IMR-90 (cell line): Measurements from ENCODE around the gene PRKCSH. TPM values are rescaled to one million over a fixed set of nuclear protein-coding genes. Genes with fewer than 3 reads are reported as not detected.

Source experiments
- ATAC-seq: fragments of 200-7000 bp; cut with Tn5 transposase; 2 replicates; pipeline ENCODE4 v1.9.1; 2020; ENCODE audit warnings: low read depth, mild to moderate bottlenecking, moderate library complexity
- BruUV-seq: library from RNA; stranded (reverse); fragments of 400-500 nt; replicated peaks from 2 replicates; lab custom pipeline; 2021; lab: Mats Ljungman, UMichigan
- CTCF ChIA-PET: fragments of 300-600 bp; formaldehyde crosslinking; extraction: SDS; loops from one replicate; lab custom pipeline; 2021; ENCODE audit warnings: antibody characterized with exemption; lab: Yijun Ruan, JAX
- POLR2A ChIA-PET: fragments of 300-600 bp; sonication (Branson Sonifier 250); formaldehyde crosslinking; loops from one replicate; lab custom pipeline; 2022; ENCODE audit warnings: antibody characterized with exemption; ENCODE audit not compliant: unreplicated experiment; lab: Charles Lee
- DNase-seq: peaks from one replicate; pipeline ENCODE4 v3.0.0; 2013
- H2AFZ ChIP-seq: replicated peaks from 2 replicates; pipeline ENCODE3; 2013; ENCODE audit warnings: low read length, mild to moderate bottlenecking; ENCODE audit not compliant: poor library complexity
- H2AK5ac ChIP-seq: 2 replicates; pipeline ENCODE4 v1.6.1; 2013; ENCODE audit warnings: low read depth, low read length, inconsistent platforms
- H2AK9ac ChIP-seq: replicated peaks from 2 replicates; pipeline ENCODE3; 2013; ENCODE audit warnings: mild to moderate bottlenecking, low read depth, low read length, moderate library complexity; ENCODE audit not compliant: poor library complexity
- H2BK120ac ChIP-seq: 2 replicates; pipeline ENCODE4 v1.6.1; 2013; ENCODE audit warnings: low read depth, low read length, inconsistent platforms
- H2BK15ac ChIP-seq: 3 replicates; pipeline ENCODE4 v1.6.1; 2013; ENCODE audit warnings: low read depth, low read length, inconsistent platforms
- H2BK20ac ChIP-seq: 2 replicates; pipeline ENCODE4 v1.6.1; 2013; ENCODE audit warnings: low read depth, mild to moderate bottlenecking, inconsistent platforms, low read length, moderate library complexity
- H2BK5ac ChIP-seq: 2 replicates; pipeline ENCODE4 v1.6.1; 2013; ENCODE audit warnings: mild to moderate bottlenecking, low read depth, low read length, inconsistent platforms; ENCODE audit not compliant: poor library complexity, severe bottlenecking
- H3K14ac ChIP-seq: replicated peaks from 2 replicates; pipeline ENCODE4 v1.6.1; 2013; ENCODE audit warnings: low read depth, low read length, inconsistent platforms
- H3K18ac ChIP-seq: 2 replicates; pipeline ENCODE4 v1.6.1; 2013; ENCODE audit warnings: low read depth, low read length, control low read depth
- H3K23ac ChIP-seq: 2 replicates; pipeline ENCODE4 v1.6.1; 2013; ENCODE audit warnings: low read depth, low read length, inconsistent platforms
- H3K27ac ChIP-seq: 2 replicates; pipeline ENCODE4 v1.5.1; 2013; ENCODE audit warnings: mild to moderate bottlenecking, control low read depth, low read length; ENCODE audit not compliant: insufficient read depth
- H3K27me3 ChIP-seq: 2 replicates; pipeline ENCODE4 v1.6.1; 2013; ENCODE audit warnings: low read length; ENCODE audit not compliant: control insufficient read depth, insufficient read depth
- H3K36me3 ChIP-seq: 2 replicates; pipeline ENCODE4 v1.6.1; 2013; ENCODE audit warnings: low read length, mixed read lengths; ENCODE audit not compliant: control insufficient read depth, insufficient read depth
- H3K4ac ChIP-seq: 2 replicates; pipeline ENCODE4 v1.6.1; 2013; ENCODE audit warnings: low read depth, low read length, inconsistent platforms
- H3K4me1 ChIP-seq: 2 replicates; pipeline ENCODE4 v1.6.1; 2013; ENCODE audit warnings: low read length, mixed read lengths; ENCODE audit not compliant: control insufficient read depth, insufficient read depth
- H3K4me2 ChIP-seq: 2 replicates; pipeline ENCODE4 v1.6.1; 2013; ENCODE audit warnings: low read depth, mild to moderate bottlenecking, control low read depth, low read length, moderate library complexity
- H3K4me3 ChIP-seq: 2 replicates; pipeline ENCODE4 v1.5.1; 2013; ENCODE audit warnings: low read depth, mild to moderate bottlenecking, control low read depth, low read length, moderate library complexity; ENCODE audit not compliant: insufficient read depth
- H3K56ac ChIP-seq: 2 replicates; pipeline ENCODE4 v1.6.1; 2013; ENCODE audit warnings: low read length, inconsistent platforms; ENCODE audit not compliant: insufficient read depth; ENCODE audit errors: extremely low read depth
- H3K79me1 ChIP-seq, 2 experiments: 2 replicates each; pipeline ENCODE4 v1.6.1; 2013; ENCODE audit warnings: low read length in 2 of 2, inconsistent platforms in 1 of 2, low read depth in 1 of 2
- H3K9ac ChIP-seq: 2 replicates; pipeline ENCODE4 v1.6.1; 2013; ENCODE audit warnings: low read depth, low read length, control low read depth
- H3K9me1 ChIP-seq: 2 replicates; pipeline ENCODE4 v1.6.1; 2013; ENCODE audit warnings: low read length, inconsistent platforms; ENCODE audit not compliant: insufficient read depth
- H3K9me3 ChIP-seq: 2 replicates; pipeline ENCODE4 v1.6.1; 2013; ENCODE audit warnings: low read length; ENCODE audit not compliant: control insufficient read depth, insufficient read depth
- H4K20me1 ChIP-seq: 2 replicates; pipeline ENCODE4 v1.6.1; 2013; ENCODE audit warnings: low read length, inconsistent platforms; ENCODE audit not compliant: insufficient read depth
- H4K5ac ChIP-seq: 2 replicates; pipeline ENCODE4 v1.6.1; 2013; ENCODE audit warnings: mild to moderate bottlenecking, low read depth, low read length, control low read depth
- H4K8ac ChIP-seq, 2 experiments: 2 replicates each; pipeline ENCODE4 v1.6.1; 2013; ENCODE audit warnings: low read depth in 2 of 2, low read length in 2 of 2, control low read depth in 1 of 2, inconsistent platforms in 1 of 2
- H4K91ac ChIP-seq: 2 replicates; pipeline ENCODE4 v1.6.1; 2013; ENCODE audit warnings: low read depth, low read length, inconsistent platforms; ENCODE audit not compliant: insufficient read depth
- BHLHE40 ChIP-seq: fragments of 150-350 bp; IDR thresholded peaks from 2 replicates; pipeline ENCODE4 v1.6.1; 2016; ENCODE audit warnings: mild to moderate bottlenecking, low read depth, low read length
- CEBPB ChIP-seq: IDR thresholded peaks from 2 replicates; pipeline ENCODE4 v1.6.1; 2012; ENCODE audit warnings: low read depth, low read length, improper control_type of control experiment
- CHD1 ChIP-seq: IDR thresholded peaks from 2 replicates; pipeline ENCODE4 v1.6.1; 2012; ENCODE audit warnings: low read depth, low read length, improper control_type of control experiment
- ELK1 ChIP-seq: fragments of 150-350 bp; IDR thresholded peaks from 2 replicates; pipeline ENCODE4 v1.6.1; 2016; ENCODE audit warnings: low read depth, mild to moderate bottlenecking, low read length, moderate library complexity, borderline replicate concordance
- FOS ChIP-seq: fragments of 150-350 bp; IDR thresholded peaks from 2 replicates; pipeline ENCODE4 v1.6.1; 2016; ENCODE audit warnings: low read depth, low read length
- MAFK ChIP-seq: IDR thresholded peaks from 2 replicates; pipeline ENCODE4 v1.6.1; 2012; ENCODE audit warnings: low read depth, low read length, improper control_type of control experiment
- MAZ ChIP-seq: IDR thresholded peaks from 2 replicates; pipeline ENCODE4 v1.6.1; 2012; ENCODE audit warnings: low read depth, mild to moderate bottlenecking, low read length, improper control_type of control experiment, moderate library complexity, borderline replicate concordance
- MXI1 ChIP-seq: IDR thresholded peaks from 2 replicates; pipeline ENCODE4 v1.6.1; 2012; ENCODE audit warnings: low read depth, mild to moderate bottlenecking, low read length, moderate library complexity, borderline replicate concordance
- NFE2L2 ChIP-seq: fragments of 150-350 bp; IDR thresholded peaks from 2 replicates; pipeline ENCODE4 v1.6.1; 2016; ENCODE audit warnings: low read depth, mild to moderate bottlenecking, low read length
- POLR2A ChIP-seq: IDR thresholded peaks from 2 replicates; pipeline ENCODE4 v1.6.1; 2012; ENCODE audit warnings: mild to moderate bottlenecking, low read depth, low read length
- RAD21 ChIP-seq: IDR thresholded peaks from 2 replicates; pipeline ENCODE4 v1.6.1; 2012; ENCODE audit warnings: low read length, improper control_type of control experiment
- RCOR1 ChIP-seq: IDR thresholded peaks from 2 replicates; pipeline ENCODE4 v1.6.1; 2012; ENCODE audit warnings: mild to moderate bottlenecking, low read length, improper control_type of control experiment; ENCODE audit not compliant: insufficient replicate concordance
- RFX5 ChIP-seq: IDR thresholded peaks from 2 replicates; pipeline ENCODE4 v1.8.0; 2012; ENCODE audit warnings: low read depth, mild to moderate bottlenecking, low read length, moderate library complexity
- SMC3 ChIP-seq: fragments of 150-350 bp; IDR thresholded peaks from 2 replicates; pipeline ENCODE4 v1.6.1; 2016; ENCODE audit warnings: low read depth, mild to moderate bottlenecking, antibody characterized with exemption, low read length, moderate library complexity
- WGBS, 2 experiments: methylation state at CpG; one replicate each; pipeline versions ENCODE4 v1.1.5 to v1.1.7; 2013; ENCODE audit warnings: missing lambda C conversion rate in 2 of 2; ENCODE audit not compliant: insufficient read length in 1 of 2; ENCODE audit errors: extremely low coverage in 2 of 2; 5-methylcytosine and 5-hydroxymethylcytosine counted together
- dilution Hi-C: fragments of 300-500 bp; cut with HindIII; formaldehyde crosslinking; loops from one replicate; pipeline ENCODE4 v1.14.3; 2018; ENCODE audit warnings: low sequenced_read_pairs; ENCODE audit not compliant: unreplicated experiment
- in situ Hi-C: fragments of 300-500 bp; cut with MboI; formaldehyde crosslinking; loops from 3 replicates; pipeline ENCODE4 v1.14.3; 2019; ENCODE audit warnings: low sequenced_read_pairs, inconsistent platforms, mixed read lengths
- intact Hi-C: fragments of 100-400 bp; cut with micrococcal nuclease; formaldehyde crosslinking; loops from 2 replicates; pipeline ENCODE4 v1.10.0; 2022
- polyA plus RNA-seq, 3 experiments: library from polyadenylated mRNA; depleted of rRNA; stranded (reverse); fragments of >200 nt; gene quantifications; 2 replicates each; pipeline ENCODE4 v1.2.3, GENCODE V29; 2012; ENCODE audit warnings: low replicate concordance in 1 of 3
- total RNA-seq: library from RNA; depleted of rRNA; stranded (reverse); fragments of >200 nt; gene quantifications from 2 replicates; pipeline ENCODE4 v1.2.3, GENCODE V29; 2012
- TF ChIP-seq, protein P1 (sequence below): conservative IDR thresholded peaks from 2 replicates; pipeline ENCODE4 v1.5.1; 2012; ENCODE audit warnings: mild to moderate bottlenecking, low read depth, low read length, improper control_type of control experiment
- TF ChIP-seq, protein P2 (sequence below): fragments of 150-350 bp; IDR thresholded peaks from 2 replicates; pipeline ENCODE4 v1.6.1; 2017; ENCODE audit warnings: mild to moderate bottlenecking, antibody characterized with exemption, low read length, low read depth

PRKCSH gene
- total and polyA plus RNA-seq, 2 of the 4 experiments (the other 2 are of a cell fraction): 36.0 to 252 TPM

DNA sequence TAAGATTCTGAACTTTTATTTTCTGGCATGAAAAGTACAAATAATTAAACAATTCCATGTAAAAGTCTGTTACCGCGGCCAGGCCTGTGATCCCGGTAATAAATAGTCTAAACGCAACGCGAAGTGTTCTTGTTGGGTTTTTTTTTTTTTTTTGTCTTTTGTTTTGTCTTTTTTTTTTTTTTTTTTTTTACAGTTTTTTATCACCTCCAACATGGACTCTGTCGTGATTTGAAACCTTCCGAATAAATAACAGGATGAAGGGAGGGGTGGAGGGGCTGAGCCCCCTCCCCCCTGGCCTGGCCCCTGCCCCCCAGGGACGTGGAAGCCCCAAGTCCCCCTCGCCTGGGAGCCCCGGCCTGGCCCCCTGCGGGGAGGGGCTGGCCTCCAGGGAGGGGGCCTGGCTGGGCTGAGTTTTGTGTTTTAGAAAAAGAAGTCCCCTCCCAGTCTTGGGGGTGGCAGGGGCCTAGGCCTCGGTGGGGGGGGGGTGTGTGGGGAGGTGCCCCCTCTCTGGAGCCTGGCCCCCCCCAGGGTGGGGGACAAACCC, 16.0 kb downstream of the PRKCSH start:
- no peak overlapping the region for H2BK20ac ChIP-seq
- no peak overlapping the region for H3K9ac ChIP-seq
- no peak overlapping the region for H2BK15ac ChIP-seq
- H3K27me3 ChIP-seq: no peaks in the 10 kb centered on the region
- CTCF ChIA-PET: interaction anchor here (0.8 kb wide), 1 partner anchor 8 kb away, joined by 7 read pairs; no protein-coding TSS in a partner anchor
- H4K20me1 ChIP-seq: no peaks in the 10 kb centered on the region
- no peak overlapping the region for H3K23ac ChIP-seq
- H4K5ac ChIP-seq: no peak overlapping the region
- no peak overlapping the region for H4K8ac ChIP-seq
- H3K36me3 ChIP-seq: peaks cover 30% of the 10 kb centered on the region
- TF ChIP-seq, protein P1, sequence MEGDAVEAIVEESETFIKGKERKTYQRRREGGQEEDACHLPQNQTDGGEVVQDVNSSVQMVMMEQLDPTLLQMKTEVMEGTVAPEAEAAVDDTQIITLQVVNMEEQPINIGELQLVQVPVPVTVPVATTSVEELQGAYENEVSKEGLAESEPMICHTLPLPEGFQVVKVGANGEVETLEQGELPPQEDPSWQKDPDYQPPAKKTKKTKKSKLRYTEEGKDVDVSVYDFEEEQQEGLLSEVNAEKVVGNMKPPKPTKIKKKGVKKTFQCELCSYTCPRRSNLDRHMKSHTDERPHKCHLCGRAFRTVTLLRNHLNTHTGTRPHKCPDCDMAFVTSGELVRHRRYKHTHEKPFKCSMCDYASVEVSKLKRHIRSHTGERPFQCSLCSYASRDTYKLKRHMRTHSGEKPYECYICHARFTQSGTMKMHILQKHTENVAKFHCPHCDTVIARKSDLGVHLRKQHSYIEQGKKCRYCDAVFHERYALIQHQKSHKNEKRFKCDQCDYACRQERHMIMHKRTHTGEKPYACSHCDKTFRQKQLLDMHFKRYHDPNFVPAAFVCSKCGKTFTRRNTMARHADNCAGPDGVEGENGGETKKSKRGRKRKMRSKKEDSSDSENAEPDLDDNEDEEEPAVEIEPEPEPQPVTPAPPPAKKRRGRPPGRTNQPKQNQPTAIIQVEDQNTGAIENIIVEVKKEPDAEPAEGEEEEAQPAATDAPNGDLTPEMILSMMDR: no peak
- no peak for TF ChIP-seq MAZ
- TF ChIP-seq CHD1: no peak
- no peak for TF ChIP-seq RFX5
- no peak for TF ChIP-seq ELK1
- no peak for TF ChIP-seq NFE2L2
- no peak for TF ChIP-seq SMC3
- no peak for TF ChIP-seq POLR2A
- TF ChIP-seq CEBPB: no peak
- no peak for TF ChIP-seq RAD21
- TF ChIP-seq MAFK: no peak
- no peak for TF ChIP-seq BHLHE40
- TF ChIP-seq RCOR1: no peak
- TF ChIP-seq, protein P2, sequence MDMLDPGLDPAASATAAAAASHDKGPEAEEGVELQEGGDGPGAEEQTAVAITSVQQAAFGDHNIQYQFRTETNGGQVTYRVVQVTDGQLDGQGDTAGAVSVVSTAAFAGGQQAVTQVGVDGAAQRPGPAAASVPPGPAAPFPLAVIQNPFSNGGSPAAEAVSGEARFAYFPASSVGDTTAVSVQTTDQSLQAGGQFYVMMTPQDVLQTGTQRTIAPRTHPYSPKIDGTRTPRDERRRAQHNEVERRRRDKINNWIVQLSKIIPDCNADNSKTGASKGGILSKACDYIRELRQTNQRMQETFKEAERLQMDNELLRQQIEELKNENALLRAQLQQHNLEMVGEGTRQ: no peak
- TF ChIP-seq MXI1: no peak
- TF ChIP-seq FOS: no peak
- H3K18ac ChIP-seq: no peak overlapping the region
- no peak overlapping the region for H3K4me3 ChIP-seq
- no TSS peak for BruUV-seq
- POLR2A ChIA-PET: interaction anchor here (0.6 kb wide), 2 partner anchors 8 to 566 kb away, joined by 3 read pairs; no protein-coding TSS in a partner anchor
- no peak overlapping the region for H3K27ac ChIP-seq
- no peak overlapping the region for H3K4ac ChIP-seq
- no peak overlapping the region for H4K91ac ChIP-seq
- H2AK9ac ChIP-seq: peak overlapping the region; percentile 50
- no CpG with 5 or more reads among the region's 13 CpGs for WGBS, 2 experiments
- no peak overlapping the region for H2BK5ac ChIP-seq
- H3K4me1 ChIP-seq: no peaks in the 10 kb centered on the region; the same call in 1 of the 2 replicates
- intact Hi-C loops (no loop called here), dilution Hi-C loops (no loop called here), in situ Hi-C loops (no loop called here)
- no peak overlapping the region for H3K14ac ChIP-seq
- no peak overlapping the region for H3K56ac ChIP-seq
- DNase-seq (no peak), ATAC-seq (no peak)
- H3K9me3 ChIP-seq: no peaks in the 10 kb centered on the region
- H2BK120ac ChIP-seq: no peak overlapping the region
- no peak overlapping the region for H3K4me2 ChIP-seq
- no peaks in the 10 kb centered on the region for H3K9me1 ChIP-seq
- no peak overlapping the region for H2AFZ ChIP-seq
- no peak overlapping the region for H2AK5ac ChIP-seq
- H3K79me1 ChIP-seq: no peaks in the 10 kb centered on the region
